IPS-18a (cell line): ENCODE data around the gene SYNGR1.
"Not testable (repeated sequence)": the region's sequence is repeated elsewhere in the genome, so short reads cannot be mapped to it uniquely, and the experiment has no call there.

Source experiments
- H3K27ac ChIP-seq: one replicate; pipeline ENCODE4 v1.5.1; 2013; ENCODE audit warnings: low read length
- H3K27me3 ChIP-seq: one replicate; pipeline ENCODE4 v1.6.1; 2013; ENCODE audit warnings: mild to moderate bottlenecking, low read length; ENCODE audit not compliant: control insufficient read depth, insufficient read depth
- H3K36me3 ChIP-seq: one replicate; pipeline ENCODE4 v1.6.1; 2013; ENCODE audit warnings: low read depth, low read length; ENCODE audit not compliant: control insufficient read depth
- H3K4me1 ChIP-seq: one replicate; pipeline ENCODE4 v1.6.1; 2013; ENCODE audit warnings: low read depth, low read length; ENCODE audit not compliant: control insufficient read depth
- H3K4me3 ChIP-seq: one replicate; pipeline ENCODE4 v1.5.1; 2013; ENCODE audit warnings: low read length
- H3K9ac ChIP-seq: one replicate; pipeline ENCODE4 v1.6.1; 2013; ENCODE audit warnings: mild to moderate bottlenecking, low read length, moderate library complexity
- H3K9me3 ChIP-seq: one replicate; pipeline ENCODE4 v1.6.1; 2013; ENCODE audit warnings: low read depth, low read length; ENCODE audit not compliant: control insufficient read depth

The SYNGR1 gene

GRCh38 chr22:39401301-39401631 is 51.5 kb downstream of the SYNGR1 start:
- H3K9ac ChIP-seq = no peak overlapping the region

DNA sequence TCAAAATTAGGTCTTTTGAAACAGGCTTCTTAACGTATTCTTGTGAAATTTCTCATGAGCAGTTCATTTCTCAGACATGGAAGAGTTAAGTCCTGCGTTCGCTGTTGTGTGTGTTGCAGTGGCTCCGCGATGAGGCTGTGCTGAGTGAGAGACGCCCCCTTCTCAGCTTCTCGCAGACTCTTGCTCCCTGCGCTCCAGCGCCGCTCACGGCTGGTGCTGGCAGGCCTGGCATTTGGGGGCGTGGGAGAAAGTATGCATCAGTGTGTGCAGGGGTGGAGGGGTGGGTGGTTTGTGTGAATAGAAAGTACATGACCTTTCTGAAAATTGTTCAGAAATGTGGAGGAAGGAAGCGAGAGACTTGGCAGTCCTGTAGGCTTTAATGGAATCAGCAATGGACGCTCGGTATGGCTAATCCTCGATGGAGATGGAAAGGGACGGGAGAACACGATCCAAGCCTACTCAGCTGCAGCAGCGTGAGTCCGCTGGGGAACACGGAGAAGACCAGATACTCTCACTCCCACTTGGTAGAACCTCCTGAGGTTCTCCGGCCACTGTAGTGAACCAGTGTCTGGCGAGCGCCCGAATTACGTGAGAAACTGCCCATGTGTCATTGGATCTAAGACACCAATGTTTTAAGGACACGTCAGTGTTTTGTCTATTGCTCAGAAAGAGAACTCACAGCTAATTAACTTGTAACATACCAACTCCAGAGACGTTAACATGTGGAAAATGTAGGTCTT is 55.7 kb downstream of the SYNGR1 start:
- Histone ChIP-seq H3K36me3 (no peaks in the 10 kb centered on the region), H3K4me1 (no peaks in the 10 kb centered on the region), H3K27ac (no peak overlapping the region), H3K4me3 (no peak overlapping the region), H3K9ac (no peak overlapping the region), H3K9me3 (no peaks in the 10 kb centered on the region), H3K27me3 (no peaks in the 10 kb centered on the region)

More at GRCh38 chr22:39401301-39401631, 51.5 kb downstream of the SYNGR1 start:
- Histone ChIP-seq H3K9me3 (no peaks in the 10 kb centered on the region), H3K36me3 (no peaks in the 10 kb centered on the region), H3K4me1 (no peaks in the 10 kb centered on the region), H3K27me3 (no peaks in the 10 kb centered on the region), H3K27ac (no peak overlapping the region), H3K4me3 (no peak overlapping the region)

- no peak overlapping the region for H3K9ac ChIP-seq
- no peaks in the 10 kb centered on the region for H3K27me3 ChIP-seq
- no peak overlapping the region for H3K27ac ChIP-seq
- H3K36me3 ChIP-seq = no peaks in the 10 kb centered on the region
- no peaks in the 10 kb centered on the region for H3K9me3 ChIP-seq
- H3K4me1 ChIP-seq = no peaks in the 10 kb centered on the region
- no peak overlapping the region for H3K4me3 ChIP-seq
These were observed 58.4 kb downstream of the SYNGR1 start for GRCh38 chr22:39408173-39408572.

GRCh38 chr22:39408807-39409206 is 59.0 kb downstream of the SYNGR1 start:
- no peaks in the 10 kb centered on the region for H3K9me3 ChIP-seq
- no peak overlapping the region for H3K27ac ChIP-seq
- H3K27me3 ChIP-seq = no peaks in the 10 kb centered on the region
- no peaks in the 10 kb centered on the region for H3K4me1 ChIP-seq
- H3K4me3 ChIP-seq = no peak overlapping the region
- H3K36me3 ChIP-seq = no peaks in the 10 kb centered on the region
- no peak overlapping the region for H3K9ac ChIP-seq

- Histone ChIP-seq H3K9ac (no peak overlapping the region), H3K9me3 (no peaks in the 10 kb centered on the region), H3K4me1 (no peaks in the 10 kb centered on the region), H3K4me3 (no peak overlapping the region), H3K27ac (no peak overlapping the region), H3K27me3 (no peaks in the 10 kb centered on the region), H3K36me3 (no peaks in the 10 kb centered on the region)
These were observed 59.8 kb downstream of the SYNGR1 start for GRCh38 chr22:39409516-39410029.

DNA sequence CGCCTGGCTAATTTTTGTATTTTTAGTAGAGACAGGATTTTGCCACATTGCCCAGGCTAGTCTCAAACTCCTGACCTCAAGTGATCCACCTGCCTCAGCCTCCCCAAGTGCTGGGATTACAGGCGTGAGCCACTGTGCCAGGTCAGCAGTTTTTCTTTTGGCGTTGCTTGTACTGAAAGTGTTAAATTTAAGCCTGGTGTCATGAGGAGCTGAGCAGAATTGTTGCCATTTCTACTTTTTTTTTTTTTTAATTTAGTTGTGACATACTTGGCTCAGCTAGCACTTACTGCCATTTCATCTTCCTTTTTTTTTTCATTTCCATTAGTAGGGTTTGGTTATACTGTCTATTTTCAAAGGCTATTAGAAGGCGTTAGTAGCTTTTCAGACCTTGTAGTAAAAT is 60.5 kb downstream of the SYNGR1 start:
- H3K9ac ChIP-seq = no peak overlapping the region
- no peaks in the 10 kb centered on the region for H3K4me1 ChIP-seq
- H3K36me3 ChIP-seq = no peaks in the 10 kb centered on the region
- H3K27me3 ChIP-seq = no peaks in the 10 kb centered on the region
- no peak overlapping the region for H3K27ac ChIP-seq
- H3K9me3 ChIP-seq = no peaks in the 10 kb centered on the region
- no peak overlapping the region for H3K4me3 ChIP-seq

DNA sequence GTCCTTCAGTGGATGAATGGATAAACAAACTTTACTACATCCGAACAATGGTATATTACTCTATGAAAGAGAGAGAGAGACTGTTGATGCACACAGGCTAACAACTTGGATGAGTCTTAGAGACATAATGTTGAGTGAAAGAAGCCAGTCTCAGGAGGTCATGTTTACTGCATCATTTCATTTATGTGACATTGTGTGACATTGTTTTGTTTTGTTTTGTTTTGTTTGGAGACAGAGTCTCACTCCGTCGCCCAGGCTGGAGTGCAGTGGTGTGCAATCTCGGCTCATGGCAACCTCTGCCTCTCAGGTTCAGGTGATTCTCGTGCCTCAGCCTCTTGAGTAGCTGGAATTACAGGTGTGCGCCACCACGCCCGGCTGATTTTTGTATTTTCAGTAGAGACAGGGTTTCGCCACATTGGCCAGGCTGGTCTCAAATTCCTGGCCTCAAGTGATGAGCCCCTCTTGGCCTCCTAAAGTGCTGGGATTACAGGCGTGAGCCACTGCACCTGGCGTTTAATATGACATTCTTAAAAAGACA is 62.1 kb downstream of the SYNGR1 start:
- not testable (repeated sequence) for H3K4me3 ChIP-seq, H3K27ac ChIP-seq, H3K9me3 ChIP-seq, H3K4me1 ChIP-seq, H3K27me3 ChIP-seq, H3K9ac ChIP-seq, H3K36me3 ChIP-seq

DNA sequence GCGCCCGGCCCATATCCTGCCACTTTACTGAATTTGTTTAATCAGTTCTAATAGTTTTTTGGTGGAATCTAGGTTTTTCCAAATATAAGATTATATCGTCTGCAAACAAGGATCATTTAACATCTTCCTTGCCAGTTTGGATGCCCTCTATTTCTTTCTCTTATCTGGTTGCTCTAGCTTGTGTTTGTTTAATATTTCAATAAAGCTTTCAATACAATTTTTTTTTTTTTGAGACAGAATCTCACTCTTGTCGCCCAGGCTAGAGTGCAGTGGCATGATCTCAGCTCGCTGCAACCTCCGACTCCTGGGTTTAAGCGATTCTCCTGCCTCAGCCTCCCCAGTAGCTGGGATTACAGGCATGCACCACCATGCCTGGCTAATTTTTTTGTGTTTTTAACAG is 63.4 kb downstream of the SYNGR1 start:
- not testable (repeated sequence) for H3K9me3 ChIP-seq, H3K27ac ChIP-seq, H3K4me3 ChIP-seq, H3K9ac ChIP-seq, H3K36me3 ChIP-seq, H3K27me3 ChIP-seq, H3K4me1 ChIP-seq

- H3K27ac ChIP-seq = no peak overlapping the region
- no peaks in the 10 kb centered on the region for H3K27me3 ChIP-seq
- H3K4me3 ChIP-seq = no peak overlapping the region
- peaks cover 13% of the 10 kb centered on the region for H3K36me3 ChIP-seq
- H3K9me3 ChIP-seq = no peaks in the 10 kb centered on the region
- no peaks in the 10 kb centered on the region for H3K4me1 ChIP-seq
- H3K9ac ChIP-seq = no peak overlapping the region
These were observed 64.6 kb downstream of the SYNGR1 start for GRCh38 chr22:39414377-39414776.

- Histone ChIP-seq H3K4me3 (no peak overlapping the region), H3K36me3 (peaks cover 17% of the 10 kb centered on the region), H3K27ac (no peak overlapping the region), H3K9ac (no peak overlapping the region), H3K27me3 (no peaks in the 10 kb centered on the region), H3K9me3 (no peaks in the 10 kb centered on the region), H3K4me1 (no peaks in the 10 kb centered on the region)
These were observed 65.1 kb downstream of the SYNGR1 start for GRCh38 chr22:39414886-39415285.

- no peaks in the 10 kb centered on the region for H3K9me3 ChIP-seq
- H3K9ac ChIP-seq = no peak overlapping the region
- no peak overlapping the region for H3K27ac ChIP-seq
- no peaks in the 10 kb centered on the region for H3K4me1 ChIP-seq
- H3K27me3 ChIP-seq = no peaks in the 10 kb centered on the region
- H3K4me3 ChIP-seq = no peak overlapping the region
- peaks cover 23% of the 10 kb centered on the region for H3K36me3 ChIP-seq
These were observed 65.7 kb downstream of the SYNGR1 start for GRCh38 chr22:39415506-39415905.

GRCh38 chr22:39416319-39416718 is 66.5 kb downstream of the SYNGR1 start:
- peaks cover 23% of the 10 kb centered on the region for H3K36me3 ChIP-seq
- H3K4me1 ChIP-seq = no peaks in the 10 kb centered on the region
- no peaks in the 10 kb centered on the region for H3K27me3 ChIP-seq
- no peaks in the 10 kb centered on the region for H3K9me3 ChIP-seq
- H3K9ac ChIP-seq = no peak overlapping the region
- no peak overlapping the region for H3K4me3 ChIP-seq
- no peak overlapping the region for H3K27ac ChIP-seq
